Measurements from ENCODE around the gene SMAD2. TPM values are rescaled to one million over a fixed set of nuclear protein-coding genes. Genes with fewer than 3 reads are reported as not detected.

SMAD2 gene
- polyA plus RNA-seq, 2 of the 4 experiments (the other 2 are of a cell fraction), result 131 to 229 TPM

DNA sequence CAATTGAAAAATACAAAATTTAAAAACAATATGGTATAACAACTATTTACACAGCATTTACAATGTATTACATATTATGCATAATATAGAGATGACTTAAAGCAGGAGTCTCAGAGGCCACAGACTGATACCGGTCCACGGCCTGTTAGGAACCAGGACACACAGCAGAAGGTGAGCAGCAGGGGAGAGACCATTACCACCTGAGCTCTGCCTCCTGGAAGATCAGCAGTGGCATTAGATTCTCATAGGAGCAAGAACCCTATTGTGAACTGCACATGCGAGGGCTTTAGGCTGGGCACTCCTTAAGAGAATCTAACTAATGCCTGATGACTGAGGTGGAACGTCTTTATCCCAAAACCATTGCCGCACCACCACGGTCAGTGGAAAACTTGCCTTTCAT, 58.0 kb downstream of the SMAD2 start (continued):
- TF ChIP-seq, protein P1, sequence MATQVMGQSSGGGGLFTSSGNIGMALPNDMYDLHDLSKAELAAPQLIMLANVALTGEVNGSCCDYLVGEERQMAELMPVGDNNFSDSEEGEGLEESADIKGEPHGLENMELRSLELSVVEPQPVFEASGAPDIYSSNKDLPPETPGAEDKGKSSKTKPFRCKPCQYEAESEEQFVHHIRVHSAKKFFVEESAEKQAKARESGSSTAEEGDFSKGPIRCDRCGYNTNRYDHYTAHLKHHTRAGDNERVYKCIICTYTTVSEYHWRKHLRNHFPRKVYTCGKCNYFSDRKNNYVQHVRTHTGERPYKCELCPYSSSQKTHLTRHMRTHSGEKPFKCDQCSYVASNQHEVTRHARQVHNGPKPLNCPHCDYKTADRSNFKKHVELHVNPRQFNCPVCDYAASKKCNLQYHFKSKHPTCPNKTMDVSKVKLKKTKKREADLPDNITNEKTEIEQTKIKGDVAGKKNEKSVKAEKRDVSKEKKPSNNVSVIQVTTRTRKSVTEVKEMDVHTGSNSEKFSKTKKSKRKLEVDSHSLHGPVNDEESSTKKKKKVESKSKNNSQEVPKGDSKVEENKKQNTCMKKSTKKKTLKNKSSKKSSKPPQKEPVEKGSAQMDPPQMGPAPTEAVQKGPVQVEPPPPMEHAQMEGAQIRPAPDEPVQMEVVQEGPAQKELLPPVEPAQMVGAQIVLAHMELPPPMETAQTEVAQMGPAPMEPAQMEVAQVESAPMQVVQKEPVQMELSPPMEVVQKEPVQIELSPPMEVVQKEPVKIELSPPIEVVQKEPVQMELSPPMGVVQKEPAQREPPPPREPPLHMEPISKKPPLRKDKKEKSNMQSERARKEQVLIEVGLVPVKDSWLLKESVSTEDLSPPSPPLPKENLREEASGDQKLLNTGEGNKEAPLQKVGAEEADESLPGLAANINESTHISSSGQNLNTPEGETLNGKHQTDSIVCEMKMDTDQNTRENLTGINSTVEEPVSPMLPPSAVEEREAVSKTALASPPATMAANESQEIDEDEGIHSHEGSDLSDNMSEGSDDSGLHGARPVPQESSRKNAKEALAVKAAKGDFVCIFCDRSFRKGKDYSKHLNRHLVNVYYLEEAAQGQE (IDR thresholded peaks at IDR 0.05), result no peak
- TF ChIP-seq HOXA7 (CRISPR knock-in tag; IDR thresholded peaks at IDR 0.05), result no peak
- TF ChIP-seq POLR2AphosphoS2 (conservative IDR thresholded peaks at IDR 0.05; ENCODE audit: low read length), result no peak
- TF ChIP-seq JUN (IDR thresholded peaks at IDR 0.05), result no peak
- no peak for TF ChIP-seq CTCF (IDR thresholded peaks at IDR 0.05)

DNA sequence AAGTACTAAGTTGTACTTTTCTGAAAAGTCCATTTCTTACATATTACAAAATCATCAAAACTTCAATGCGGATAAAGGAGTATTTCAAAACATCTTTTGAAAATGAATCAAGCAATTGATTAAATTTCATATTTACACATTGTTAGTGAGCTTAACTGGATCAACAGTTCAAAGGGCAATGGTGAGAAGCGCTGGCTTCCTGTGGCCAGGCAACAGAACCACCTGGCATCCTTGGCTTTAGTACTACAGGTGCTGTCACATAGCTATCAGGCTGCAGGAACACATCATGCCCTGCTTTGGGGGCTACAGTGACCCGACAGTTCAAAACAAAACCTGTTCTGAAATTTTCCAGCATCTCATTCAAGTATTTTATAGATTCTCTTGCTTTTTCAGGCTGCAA, 59.2 kb downstream of the SMAD2 start:
- Histone ChIP-seq H3K4me1 (peaks cover 90% of the 10 kb centered on the region), H3K9me3 (no peaks in the 10 kb centered on the region), H3K27ac (peak overlapping the region in 1 of 2 experiments; percentile 52; a peak in 2 of 6 replicates), H3K4me3 (no peak overlapping the region), H3K4me2 (peak overlapping the region; percentile 7; the same call in 2 of the 3 replicates)
- no peak for ATAC-seq
- WGBS (ENCODE audit: missing lambda C conversion rate), result 81% methylated on average over 3 of the region's 3 CpGs
- DNase-seq (ENCODE audit: low read depth in 1 of 2, low spot score in 1 of 2), result no peak
- no peak for FAIRE-seq
- TF ChIP-seq CTCF (IDR thresholded peaks at IDR 0.05) (no peak), EHF (CRISPR knock-in tag; IDR thresholded peaks at IDR 0.05) (no peak), NPAS2 (CRISPR knock-in tag; IDR thresholded peaks at IDR 0.05; ENCODE audit: borderline replicate concordance) (no peak), USF2 (IDR thresholded peaks at IDR 0.05) (no peak), FOSB (CRISPR knock-in tag; IDR thresholded peaks at IDR 0.05) (no peak), MAFK (IDR thresholded peaks at IDR 0.05; ENCODE audit: partially characterized antibody) (no peak), RNF2 (IDR thresholded peaks at IDR 0.05; ENCODE audit: borderline replicate concordance, low read depth) (no peak), RAD21 (conservative IDR thresholded peaks at IDR 0.05 in 1 of 2, IDR thresholded peaks at IDR 0.05 in 1 of 2) (no peak), HOXA7 (CRISPR knock-in tag; IDR thresholded peaks at IDR 0.05) (no peak), HOXB5 (CRISPR knock-in tag; IDR thresholded peaks at IDR 0.05) (no peak), EP300 (IDR thresholded peaks at IDR 0.05) (no peak), PBX3 (IDR thresholded peaks at IDR 0.05) (no peak), ZFP36 (IDR thresholded peaks at IDR 0.05; ENCODE audit: borderline replicate concordance, partially characterized antibody) (no peak), SREBF2 (IDR thresholded peaks at IDR 0.05) (no peak), EHMT2 (IDR thresholded peaks at IDR 0.05; ENCODE audit: low read depth) (no peak)
- POLR2A ChIA-PET, result no interaction called here
- CTCF ChIA-PET, result interaction anchor here (0.7 kb wide), 1 partner anchor 8 kb away, joined by 3 read pairs; no protein-coding TSS in a partner anchor
